Kidney (tissue), 14 donors: ENCODE data around the gene EMC7. TPM values are rescaled to one million over a fixed set of nuclear protein-coding genes. Genes with fewer than 3 reads are reported as not detected.

Source experiments
- DNase-seq, 5 donors: peaks; one replicate each; pipeline ENCODE4 v3.0.0-alpha.2; 2013 to 2020
- FAIRE-seq: peaks from 2 replicates; lab custom pipeline; 2012; peaks lifted over from hg19 to GRCh38; lab: Jason Lieb, UNC
- H3K27ac ChIP-seq, 2 donors: one replicate each; pipeline ENCODE4 v1.7.0; 2013; ENCODE audit warnings: low read depth in 2 of 2, low read length in 2 of 2, inconsistent platforms in 1 of 2
- H3K27me3 ChIP-seq: one replicate; pipeline ENCODE4 v1.7.1; 2013; ENCODE audit warnings: low read length, inconsistent platforms; ENCODE audit not compliant: control insufficient read depth, insufficient read depth
- H3K36me3 ChIP-seq, 3 donors: one replicate each; pipeline versions ENCODE4 v1.7.0 to v1.7.1; 2013; ENCODE audit warnings: low read length in 3 of 3, control low read depth in 1 of 3, inconsistent platforms in 1 of 3; ENCODE audit not compliant: insufficient read depth in 3 of 3, control insufficient read depth in 2 of 3
- H3K4me1 ChIP-seq, 3 donors: one replicate each; pipeline versions ENCODE4 v1.7.0 to v1.7.1; 2013; ENCODE audit warnings: low read length in 3 of 3, inconsistent platforms in 1 of 3, low read depth in 1 of 3; ENCODE audit not compliant: control insufficient read depth in 2 of 3, insufficient read depth in 2 of 3
- H3K4me3 ChIP-seq, 3 donors: one replicate each; pipeline versions ENCODE4 v1.7.0 to v1.8.1; 2013; ENCODE audit warnings: low read length in 3 of 3, control low read depth in 1 of 3, inconsistent platforms in 1 of 3
- H3K9ac ChIP-seq, 3 donors: one replicate each; pipeline versions ENCODE4 v1.7.0 to v1.7.1; 2013; ENCODE audit warnings: low read length in 3 of 3, control low read depth in 1 of 3, inconsistent platforms in 1 of 3
- H3K9me3 ChIP-seq, 3 donors: one replicate each; pipeline versions ENCODE4 v1.7.0 to v1.7.1; 2013; ENCODE audit warnings: low read length in 3 of 3, control low read depth in 1 of 3, inconsistent platforms in 1 of 3; ENCODE audit not compliant: control insufficient read depth in 2 of 3, insufficient read depth in 1 of 3
- CTCF ChIP-seq: IDR thresholded peaks from 3 replicates; pipeline ENCODE4 v1.5.1; 2012; ENCODE audit warnings: mild to moderate bottlenecking, moderate library complexity, borderline replicate concordance; ENCODE audit not compliant: insufficient read depth; ENCODE audit errors: extremely low read depth
- intact Hi-C: fragments of 100-400 bp; cut with DNase I; formaldehyde crosslinking; loops from one replicate; pipeline ENCODE4 v1.11.1; 2022
- polyA plus RNA-seq: library from polyadenylated mRNA; stranded (reverse); fragments of 350-450 nt; fragmentation: Illumina TruSeq; extraction: RNeasy Lipid Tissue Mini Kit (QIAGEN cat#74804); gene quantifications from one replicate; pipeline ENCODE4 v1.2.3, GENCODE V29; 2014; ENCODE audit warnings: low read depth, low replicate concordance; ENCODE audit not compliant: insufficient read depth
- total RNA-seq: library from RNA; stranded (reverse); fragmentation: NEBNext Ultra II Directional; extraction: Animal tissue kit (Norgen Biotek cat#: 25700); gene quantifications from one replicate; pipeline ENCODE4 v1.2.1, GENCODE V29; 2021
- donor health status: control.
- donor health status: control.
- donor health status: control.
- donor health status: control.
- donor health status: control.
- donor health status: DM: yes; HTN: yes; CAD: no.
- donor health status: Normal renal cell carcinoma (clear cell type).

Gene EMC7
- total and polyA plus RNA-seq, 2 donors from 2014 or later, result 73.1 to 125 TPM

DNA sequence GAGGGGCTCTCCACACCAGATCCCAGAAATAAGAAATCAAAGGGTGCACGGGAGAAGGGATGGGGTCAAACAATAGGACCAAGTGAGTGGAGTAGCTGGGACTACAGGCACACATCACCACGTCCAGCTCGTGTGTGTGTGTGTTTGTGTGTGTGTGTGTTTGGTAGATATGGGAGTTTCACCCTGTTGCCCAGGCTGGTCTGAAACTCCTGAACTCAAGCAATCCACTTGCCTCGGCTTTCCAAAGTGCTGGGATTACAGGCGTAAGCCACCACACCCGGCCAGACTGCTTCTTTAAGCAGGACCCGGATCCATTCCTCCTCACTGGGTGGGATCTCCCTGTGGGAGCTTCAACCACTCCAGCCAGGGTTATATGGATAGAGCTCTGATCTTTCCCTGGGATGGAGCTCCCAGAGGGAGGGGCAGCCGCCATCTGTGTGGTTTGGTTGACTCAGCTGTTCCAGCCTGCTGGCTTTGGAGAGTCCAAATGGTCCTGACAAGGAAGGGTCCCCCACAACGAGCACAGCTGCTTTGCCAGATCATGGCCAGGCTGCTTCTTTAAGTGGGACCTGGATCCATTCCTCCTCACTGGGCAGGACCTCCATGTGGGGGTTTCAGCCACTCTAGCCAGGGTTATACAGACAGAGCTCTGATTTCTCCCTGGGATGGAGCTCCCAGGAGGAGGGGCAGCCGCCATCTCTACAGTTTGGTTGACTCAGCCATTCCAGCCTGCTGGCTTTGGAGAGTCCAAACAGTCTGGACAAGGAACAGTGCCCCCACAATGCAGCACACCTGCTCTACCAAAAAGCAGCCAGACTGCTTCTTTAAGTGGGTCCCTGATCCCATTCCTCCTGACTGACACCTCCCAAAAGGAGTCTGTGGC is 53.5 kb downstream of the EMC7 start:
- Histone ChIP-seq H3K4me3 (no peak overlapping the region), H3K36me3 (no peaks in the 10 kb centered on the region), H3K9me3 (peaks cover 0 to 4% (median 0%) of the 10 kb centered on the region in 3 donors), H3K27ac (no peak overlapping the region), H3K27me3 (no peaks in the 10 kb centered on the region), H3K4me1 (no peaks in the 10 kb centered on the region), H3K9ac (no peak overlapping the region)
- FAIRE-seq (no peak), DNase-seq (no peak)
- intact Hi-C loops, result no loop called here
- no peak for TF ChIP-seq CTCF

DNA sequence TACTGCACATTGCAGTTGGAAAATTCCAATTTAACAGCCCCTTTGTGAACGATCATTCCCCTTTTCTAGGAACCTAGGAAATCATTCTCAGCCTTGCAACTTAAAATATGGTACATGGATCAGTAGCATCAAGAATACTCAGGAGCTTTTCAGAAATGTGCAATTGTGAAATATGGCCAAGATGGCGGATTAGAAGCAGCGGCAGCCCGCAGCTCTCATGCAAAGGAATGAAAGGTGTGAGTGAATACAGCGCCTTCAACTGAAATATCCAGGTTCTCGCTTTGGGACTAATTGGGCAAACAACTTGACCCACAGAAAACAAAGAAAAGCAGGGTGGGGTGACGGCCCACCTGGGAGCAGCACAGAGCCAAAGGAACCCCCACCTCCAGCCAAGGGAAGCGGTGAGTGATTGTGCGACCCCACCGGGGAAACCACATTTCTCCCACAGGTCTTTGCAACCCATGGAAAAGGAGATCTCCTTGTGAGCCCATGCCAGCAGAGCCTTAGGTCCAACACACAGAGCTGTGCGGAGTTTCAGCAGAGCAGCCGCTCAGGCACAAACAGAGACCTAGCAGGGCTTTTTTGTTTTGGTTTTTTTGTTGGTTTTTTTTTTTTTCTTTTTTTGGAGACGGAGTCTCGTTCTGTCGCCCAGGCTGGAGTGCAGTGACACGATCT is 55.1 kb downstream of the EMC7 start:
- no peaks in the 10 kb centered on the region for H3K4me1 ChIP-seq
- no peak for TF ChIP-seq CTCF
- no peaks in the 10 kb centered on the region for H3K27me3 ChIP-seq
- intact Hi-C loops, result no loop called here
- no peak overlapping the region for H3K9ac ChIP-seq
- peaks cover 0 to 4% (median 0%) of the 10 kb centered on the region in 3 donors for H3K9me3 ChIP-seq
- H3K36me3 ChIP-seq, result no peaks in the 10 kb centered on the region
- no peak overlapping the region for H3K4me3 ChIP-seq
- H3K27ac ChIP-seq, result no peak overlapping the region
- no peak for DNase-seq
- no peak for FAIRE-seq

DNA sequence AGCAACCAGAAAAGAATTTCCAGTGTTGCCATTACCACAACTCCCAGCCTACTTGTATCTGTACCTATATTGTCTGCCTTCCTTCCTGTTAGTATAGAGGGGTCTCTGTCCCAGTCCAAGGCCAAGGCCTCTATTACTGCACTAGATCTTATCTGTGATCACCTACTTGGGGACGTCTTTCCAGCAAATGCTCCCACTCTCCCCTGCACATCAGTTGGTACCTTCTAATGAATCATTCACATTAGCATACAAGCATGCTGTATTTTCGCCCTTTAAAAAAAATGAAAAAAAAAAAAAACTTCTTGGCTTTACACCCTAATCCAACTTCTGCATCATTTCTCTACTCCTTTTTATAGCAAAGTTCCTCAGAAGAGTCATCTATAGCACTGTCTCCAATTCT is 57.8 kb downstream of the EMC7 start:
- DNase-seq (no peak), FAIRE-seq (no peak)
- intact Hi-C loops, result no loop called here
- H3K9me3 ChIP-seq, result no peaks in the 10 kb centered on the region
- H3K27ac ChIP-seq, result no peak overlapping the region
- TF ChIP-seq CTCF, result no peak
- H3K4me3 ChIP-seq, result no peak overlapping the region
- peaks cover 3 to 7% (median 4%) of the 10 kb centered on the region in 3 donors for H3K4me1 ChIP-seq
- no peaks in the 10 kb centered on the region for H3K36me3 ChIP-seq
- H3K9ac ChIP-seq, result no peak overlapping the region
- H3K27me3 ChIP-seq, result no peaks in the 10 kb centered on the region
